ENCODE results near the gene PLA2G5. TPM values are rescaled to one million over a fixed set of nuclear protein-coding genes. Genes with fewer than 3 reads are reported as not detected.

PLA2G5 gene
- total and polyA plus RNA-seq, 2 of the 8 experiments (the other 6 are each of a cell fraction or from before 2014, with no cell fraction given) = 0.05 TPM; not detected in 1

DNA sequence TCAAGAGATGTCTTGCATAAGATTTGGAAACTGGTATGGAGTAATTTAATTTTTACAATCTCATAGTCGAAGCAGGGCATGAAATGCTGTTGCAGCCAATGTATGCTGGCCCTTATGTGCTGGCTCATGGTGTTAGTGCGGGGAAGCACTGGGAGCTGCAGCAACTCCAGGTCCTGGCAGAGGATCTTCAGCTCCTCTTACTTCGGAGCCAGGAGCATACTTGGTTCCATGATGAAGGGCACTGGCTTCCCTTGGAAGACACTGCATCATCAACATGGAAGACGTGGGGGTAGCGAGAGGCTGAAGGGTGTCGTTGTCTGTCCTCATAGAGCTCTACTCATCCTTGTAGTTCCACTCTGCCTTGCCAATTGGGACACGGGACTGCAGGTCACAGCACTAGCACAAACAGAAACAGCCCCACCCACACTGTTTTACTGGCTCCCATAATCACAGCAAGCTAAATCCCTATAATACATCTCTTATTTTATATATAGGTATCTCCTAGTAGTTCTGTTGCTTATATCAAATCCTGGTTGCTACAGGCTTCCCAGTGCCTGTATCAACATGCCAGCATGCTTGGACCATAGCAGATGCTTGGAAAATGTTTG is 26.9 kb downstream of the PLA2G5 start:
- no peak overlapping the region for H3K56ac ChIP-seq (replicated peaks; ENCODE audit: insufficient read length, low read depth, low read length)
- no peak overlapping the region for H2AK5ac ChIP-seq (ENCODE audit: low read depth, low read length)
- H2BK12ac ChIP-seq (ENCODE audit: low read depth, low read length) = no peak overlapping the region
- no peak overlapping the region for H3K23ac ChIP-seq (ENCODE audit: insufficient read length)
- 86% methylated on average over 7 of the region's 7 CpGs; no CpG with 5 or more reads in 1 of the 2 experiments for WGBS, 2 experiments (ENCODE audit: extremely low coverage in 1 of 2, insufficient coverage in 1 of 2, insufficient read length in 1 of 2, insufficient replicate concordance in 2 of 2, low coverage in 1 of 2, low lambda C conversion rate in 2 of 2, missing lambda C conversion rate in 1 of 2)
- no peaks in the 10 kb centered on the region for H3K79me1 ChIP-seq (ENCODE audit: low read depth, low read length)
- H2BK15ac ChIP-seq (ENCODE audit: low read length) = no peak overlapping the region
- H3K9ac ChIP-seq (replicated peaks in 1 of 4; ENCODE audit: extremely low read depth in 1 of 4, low read depth in 3 of 4, low read length in 3 of 4) = no peak overlapping the region
- no peaks in the 10 kb centered on the region; a peak in 2 of 7 replicates for H3K27me3 ChIP-seq (replicated peaks in 1 of 4; ENCODE audit: control insufficient read depth in 3 of 4, extremely low read depth in 1 of 4, insufficient read depth in 3 of 4, low read length in 3 of 4)
- H4K8ac ChIP-seq (ENCODE audit: extremely low read depth, insufficient read depth, low read length) = no peak overlapping the region
- no peaks in the 10 kb centered on the region for H3K79me2 ChIP-seq (ENCODE audit: control insufficient read depth in 1 of 2, insufficient read depth in 2 of 2, low read length in 2 of 2)
- H3K14ac ChIP-seq (ENCODE audit: insufficient read length) = no peak overlapping the region
- H4K20me1 ChIP-seq (replicated peaks in 1 of 2; ENCODE audit: control insufficient read depth in 1 of 2, insufficient read depth in 2 of 2, low read length in 2 of 2) = no peaks in the 10 kb centered on the region
- H2BK120ac ChIP-seq (replicated peaks; ENCODE audit: low read depth, low read length) = no peak overlapping the region
- H3K36me3 ChIP-seq (ENCODE audit: control insufficient read depth in 2 of 4, insufficient read depth in 4 of 4, low read length in 3 of 4) = no peaks in the 10 kb centered on the region
- no peak overlapping the region for H3K4me3 ChIP-seq (ENCODE audit: extremely low read depth in 1 of 4, insufficient read depth in 2 of 4, low read depth in 3 of 4, low read length in 4 of 4)
- no peak overlapping the region for H2AFZ ChIP-seq (ENCODE audit: low read length)
- peaks cover 29 to 41% of the 10 kb centered on the region in 2 experiments for H3K9me3 ChIP-seq (ENCODE audit: insufficient read depth in 2 of 2, low read depth in 1 of 2, low read length in 1 of 2)
- ChIA-PET POLR2A (ENCODE audit: partially characterized antibody) (interaction anchor here (1.1 kb wide), 1 partner anchor 64 kb away, joined by 3 read pairs; no protein-coding TSS in a partner anchor), CTCF (ENCODE audit: partially characterized antibody) (interaction anchor here (0.9 to 5.8 kb wide), 10 partner anchors 14 to 178 kb away, joined by 3 to 32 read pairs (median 3); no protein-coding TSS in a partner anchor)
- DNase-seq (ENCODE audit: low read depth in 1 of 2, low spot score in 2 of 2) = no peak
- no peak for FAIRE-seq
- H3K27ac ChIP-seq (ENCODE audit: low read depth, low read length) = no peak overlapping the region
- H4K5ac ChIP-seq (ENCODE audit: insufficient read length, low read depth, low read length) = no peak overlapping the region
- H4K91ac ChIP-seq (replicated peaks; ENCODE audit: insufficient read length, low read length) = no peak overlapping the region
- H2BK20ac ChIP-seq (ENCODE audit: low read length) = no peak overlapping the region
- TF ChIP-seq CBX5 (IDR thresholded peaks at IDR 0.05; ENCODE audit: low read depth, low read length) (peak; percentile 74; the same call in 1 of the 2 replicates), KDM1A (IDR thresholded peaks at IDR 0.05; ENCODE audit: borderline replicate concordance, low read length) (peak; percentile 30; the same call in 1 of the 2 replicates), ASH2L (IDR thresholded peaks at IDR 0.05; ENCODE audit: low read length) (no peak)
- TF ChIP-seq, protein P1, sequence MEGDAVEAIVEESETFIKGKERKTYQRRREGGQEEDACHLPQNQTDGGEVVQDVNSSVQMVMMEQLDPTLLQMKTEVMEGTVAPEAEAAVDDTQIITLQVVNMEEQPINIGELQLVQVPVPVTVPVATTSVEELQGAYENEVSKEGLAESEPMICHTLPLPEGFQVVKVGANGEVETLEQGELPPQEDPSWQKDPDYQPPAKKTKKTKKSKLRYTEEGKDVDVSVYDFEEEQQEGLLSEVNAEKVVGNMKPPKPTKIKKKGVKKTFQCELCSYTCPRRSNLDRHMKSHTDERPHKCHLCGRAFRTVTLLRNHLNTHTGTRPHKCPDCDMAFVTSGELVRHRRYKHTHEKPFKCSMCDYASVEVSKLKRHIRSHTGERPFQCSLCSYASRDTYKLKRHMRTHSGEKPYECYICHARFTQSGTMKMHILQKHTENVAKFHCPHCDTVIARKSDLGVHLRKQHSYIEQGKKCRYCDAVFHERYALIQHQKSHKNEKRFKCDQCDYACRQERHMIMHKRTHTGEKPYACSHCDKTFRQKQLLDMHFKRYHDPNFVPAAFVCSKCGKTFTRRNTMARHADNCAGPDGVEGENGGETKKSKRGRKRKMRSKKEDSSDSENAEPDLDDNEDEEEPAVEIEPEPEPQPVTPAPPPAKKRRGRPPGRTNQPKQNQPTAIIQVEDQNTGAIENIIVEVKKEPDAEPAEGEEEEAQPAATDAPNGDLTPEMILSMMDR (IDR thresholded peaks at IDR 0.05; ENCODE audit: control extremely low read depth in 1 of 3, insufficient read depth in 1 of 3, low read depth in 1 of 3, low read length in 3 of 3) = no peak
- no peaks in the 10 kb centered on the region for H3K23me2 ChIP-seq (ENCODE audit: low read depth, low read length)
- H2BK5ac ChIP-seq (ENCODE audit: low read depth, low read length) = no peak overlapping the region
- H3K4me2 ChIP-seq (ENCODE audit: insufficient read depth in 1 of 2, low read depth in 2 of 2, low read length in 2 of 2) = no peak overlapping the region
- H3K4me1 ChIP-seq (replicated peaks in 1 of 4; ENCODE audit: control insufficient read depth in 3 of 4, insufficient read depth in 4 of 4, low read length in 3 of 4) = peaks cover 0 to 3% (median 0%) of the 10 kb centered on the region in 4 experiments; a peak in 2 of 7 replicates
- no peak overlapping the region for H3K18ac ChIP-seq (ENCODE audit: extremely low read depth, low read length)
- H3K4ac ChIP-seq (replicated peaks; ENCODE audit: insufficient read length, low read depth, low read length) = no peak overlapping the region
